NB4 (cell line): ENCODE results near the gene NFE2L3.

Experiments
- CTCF ChIP-seq: IDR thresholded peaks from one replicate; pipeline ENCODE4 v1.5.1; 2012; ENCODE audit warnings: low read depth, low read length
- MAX ChIP-seq: IDR thresholded peaks from 2 replicates; pipeline ENCODE4 v1.6.1; 2011; ENCODE audit warnings: low read depth, low read length
- MYC ChIP-seq: IDR thresholded peaks from 2 replicates; pipeline ENCODE4 v1.6.1; 2011; ENCODE audit warnings: low read depth, low read length
- POLR2A ChIP-seq: IDR thresholded peaks from 2 replicates; pipeline ENCODE4 v1.6.1; 2011; ENCODE audit warnings: mild to moderate bottlenecking; ENCODE audit not compliant: insufficient read length; ENCODE audit errors: extremely low read depth

GRCh38 chr7:26127411-26127810 lies 24.6 kb upstream of the NFE2L3 start:
- no peak for TF ChIP-seq CTCF
- no peak for TF ChIP-seq POLR2A
- no peak for TF ChIP-seq MYC
- no peak for TF ChIP-seq MAX
